Karpas-422 (cell line): ENCODE results near the gene MAP3K8. TPM values are rescaled to one million over a fixed set of nuclear protein-coding genes. Genes with fewer than 3 reads are reported as not detected.

Experiments used
- DNase-seq: peaks from one replicate; pipeline ENCODE4 v3.0.0-alpha.2; 2015
- H2AFZ ChIP-seq: fragments of 200-600 bp; sonication (generic); 2 replicates; pipeline ENCODE4 v1.6.1; 2014; ENCODE audit warnings: antibody characterized with exemption, low read length, mixed read lengths
- H3K27ac ChIP-seq: fragments of 200-600 bp; sonication (generic); 2 replicates; pipeline ENCODE4 v1.5.1; 2014; ENCODE audit warnings: mild to moderate bottlenecking, low read length, moderate library complexity
- H3K27me3 ChIP-seq: fragments of 200-600 bp; sonication (generic); 2 replicates; pipeline ENCODE4 v1.6.1; 2014; ENCODE audit warnings: low read length, mixed read lengths
- H3K36me3 ChIP-seq: fragments of 200-600 bp; sonication (generic); 2 replicates; pipeline ENCODE4 v1.6.1; 2014; ENCODE audit warnings: low read length, mixed read lengths; ENCODE audit not compliant: insufficient read depth
- H3K4me1 ChIP-seq: fragments of 200-600 bp; sonication (generic); 2 replicates; pipeline ENCODE4 v1.6.1; 2014; ENCODE audit warnings: mild to moderate bottlenecking, low read length, mixed read lengths
- H3K4me2 ChIP-seq: fragments of 200-600 bp; sonication (generic); 2 replicates; pipeline ENCODE4 v1.6.1; 2014; ENCODE audit warnings: low read length, low read depth, mild to moderate bottlenecking; ENCODE audit not compliant: poor library complexity, severe bottlenecking
- H3K4me3 ChIP-seq: fragments of 200-600 bp; sonication (generic); 2 replicates; pipeline ENCODE4 v1.5.1; 2014; ENCODE audit warnings: mild to moderate bottlenecking, antibody characterized with exemption, low read length, mixed read lengths
- H3K79me2 ChIP-seq: fragments of 200-600 bp; sonication (generic); 2 replicates; pipeline ENCODE4 v1.6.1; 2014; ENCODE audit warnings: mild to moderate bottlenecking, low read length, mixed read lengths
- H3K9ac ChIP-seq: fragments of 200-600 bp; sonication (generic); 2 replicates; pipeline ENCODE4 v1.6.0; 2014; ENCODE audit warnings: low read length
- H3K9me2 ChIP-seq: fragments of 200-600 bp; sonication (generic), shearing (Covaris generic); replicated peaks from 2 replicates; pipeline ENCODE4 v1.6.0; 2014; ENCODE audit warnings: mild to moderate bottlenecking, low read length, moderate library complexity; ENCODE audit not compliant: insufficient read depth
- H3K9me3 ChIP-seq: fragments of 300-700, 200-600 bp; sonication (generic); 2 replicates; pipeline ENCODE4 v1.6.1; 2014; ENCODE audit warnings: low read length, mixed read lengths
- H4K20me1 ChIP-seq: fragments of 200-600 bp; sonication (generic); 2 replicates; pipeline ENCODE4 v1.6.1; 2014; ENCODE audit warnings: mild to moderate bottlenecking, antibody characterized with exemption, low read length, low read depth; ENCODE audit not compliant: insufficient read depth
- total RNA-seq: library from RNA; depleted of rRNA; stranded (reverse); fragments of >200 nt; shearing (Covaris generic); gene quantifications from 2 replicates; pipeline ENCODE4 v1.2.3, GENCODE V29; 2014; ENCODE audit warnings: low replicate concordance

Gene MAP3K8
- total RNA-seq, 1 experiment from 2014 or later, result 69.8 TPM

GRCh38 chr10:30436191-30436611 is 2.2 kb downstream of the MAP3K8 start:
- Histone ChIP-seq H3K9me3 (no peaks in the 10 kb centered on the region), H3K4me3 (peak overlapping the region; percentile 92), H2AFZ (no peak overlapping the region), H3K79me2 (peaks cover 86% of the 10 kb centered on the region), H3K27ac (peak overlapping the region; percentile 97), H3K27me3 (no peaks in the 10 kb centered on the region), H3K9me2 (no peaks in the 10 kb centered on the region), H4K20me1 (peaks cover 32% of the 10 kb centered on the region), H3K4me1 (peaks cover 70% of the 10 kb centered on the region), H3K36me3 (peaks cover 56% of the 10 kb centered on the region), H3K4me2 (peak overlapping the region; percentile 96), H3K9ac (peak overlapping the region; percentile 98)
- DNase-seq, result peak; percentile 82

- H3K27me3 ChIP-seq, result no peaks in the 10 kb centered on the region
- no peaks in the 10 kb centered on the region for H3K9me3 ChIP-seq
- peak overlapping the region; percentile 97 for H3K27ac ChIP-seq
- peak overlapping the region; percentile 98 for H3K9ac ChIP-seq
- peaks cover 85% of the 10 kb centered on the region for H3K79me2 ChIP-seq
- DNase-seq, result no peak
- peaks cover 69% of the 10 kb centered on the region for H3K4me1 ChIP-seq
- H3K4me2 ChIP-seq, result peak overlapping the region; percentile 96
- peaks cover 35% of the 10 kb centered on the region for H4K20me1 ChIP-seq
- peaks cover 58% of the 10 kb centered on the region for H3K36me3 ChIP-seq
- no peaks in the 10 kb centered on the region for H3K9me2 ChIP-seq
- peak overlapping the region; percentile 92 for H3K4me3 ChIP-seq
- H2AFZ ChIP-seq, result no peak overlapping the region
Measured at GRCh38 chr10:30436671-30437030, 2.7 kb downstream of the MAP3K8 start.

- Histone ChIP-seq H3K27me3 (no peaks in the 10 kb centered on the region), H3K4me3 (peak overlapping the region; percentile 92), H3K4me1 (peaks cover 71% of the 10 kb centered on the region), H4K20me1 (peaks cover 40% of the 10 kb centered on the region), H3K36me3 (peaks cover 64% of the 10 kb centered on the region), H2AFZ (no peak overlapping the region), H3K4me2 (peak overlapping the region; percentile 96), H3K9me3 (no peaks in the 10 kb centered on the region), H3K27ac (peak overlapping the region; percentile 97), H3K9ac (peak overlapping the region; percentile 98), H3K9me2 (no peaks in the 10 kb centered on the region), H3K79me2 (peaks cover 89% of the 10 kb centered on the region)
- peak; percentile 79 for DNase-seq
Measured at GRCh38 chr10:30437031-30437841, 3.3 kb downstream of the MAP3K8 start.

- peaks cover 40% of the 10 kb centered on the region for H4K20me1 ChIP-seq
- peaks cover 95% of the 10 kb centered on the region for H3K79me2 ChIP-seq
- H3K27ac ChIP-seq, result peak overlapping the region; percentile 97
- no peak overlapping the region for H2AFZ ChIP-seq
- peaks cover 74% of the 10 kb centered on the region for H3K36me3 ChIP-seq
- H3K9me2 ChIP-seq, result no peaks in the 10 kb centered on the region
- peak overlapping the region; percentile 96 for H3K4me2 ChIP-seq
- H3K4me3 ChIP-seq, result peak overlapping the region; percentile 92
- H3K4me1 ChIP-seq, result peaks cover 76% of the 10 kb centered on the region
- DNase-seq, result peak; percentile 72
- H3K9me3 ChIP-seq, result no peaks in the 10 kb centered on the region
- no peaks in the 10 kb centered on the region for H3K27me3 ChIP-seq
- H3K9ac ChIP-seq, result peak overlapping the region; percentile 98
Measured at GRCh38 chr10:30438021-30438850, 4.3 kb downstream of the MAP3K8 start.

GRCh38 chr10:30439931-30440330 is 5.9 kb downstream of the MAP3K8 start:
- Histone ChIP-seq H3K79me2 (peaks cover 92% of the 10 kb centered on the region), H3K36me3 (peaks cover 71% of the 10 kb centered on the region), H3K4me3 (no peak overlapping the region), H2AFZ (no peak overlapping the region), H3K4me1 (peaks cover 92% of the 10 kb centered on the region), H3K9me3 (no peaks in the 10 kb centered on the region), H3K9ac (no peak overlapping the region), H3K27me3 (no peaks in the 10 kb centered on the region), H3K4me2 (peak overlapping the region; percentile 2), H3K9me2 (no peaks in the 10 kb centered on the region), H3K27ac (peak overlapping the region; percentile 97), H4K20me1 (peaks cover 40% of the 10 kb centered on the region)
- no peak for DNase-seq

- no peak for DNase-seq
- no peak overlapping the region for H2AFZ ChIP-seq
- H4K20me1 ChIP-seq, result peaks cover 33% of the 10 kb centered on the region
- H3K4me2 ChIP-seq, result no peak overlapping the region
- no peaks in the 10 kb centered on the region for H3K9me2 ChIP-seq
- H3K79me2 ChIP-seq, result peaks cover 80% of the 10 kb centered on the region
- peaks cover 57% of the 10 kb centered on the region for H3K36me3 ChIP-seq
- H3K27me3 ChIP-seq, result no peaks in the 10 kb centered on the region
- peak overlapping the region; percentile 11; the same call in 1 of the 2 replicates for H3K9ac ChIP-seq
- H3K9me3 ChIP-seq, result no peaks in the 10 kb centered on the region
- peaks cover 98% of the 10 kb centered on the region for H3K4me1 ChIP-seq
- peak overlapping the region; percentile 48 for H3K27ac ChIP-seq
- H3K4me3 ChIP-seq, result no peak overlapping the region
Measured at GRCh38 chr10:30442019-30442606, 8.1 kb downstream of the MAP3K8 start.

GRCh38 chr10:30443049-30443448 is 9.1 kb downstream of the MAP3K8 start:
- Histone ChIP-seq H2AFZ (no peak overlapping the region), H3K27me3 (no peaks in the 10 kb centered on the region), H3K4me2 (no peak overlapping the region), H3K9ac (no peak overlapping the region), H3K4me1 (peaks cover 98% of the 10 kb centered on the region), H3K9me3 (no peaks in the 10 kb centered on the region), H3K36me3 (peaks cover 52% of the 10 kb centered on the region), H4K20me1 (peaks cover 23% of the 10 kb centered on the region), H3K9me2 (no peaks in the 10 kb centered on the region), H3K79me2 (peaks cover 78% of the 10 kb centered on the region), H3K4me3 (no peak overlapping the region), H3K27ac (peak overlapping the region; percentile 48)
- DNase-seq, result no peak

GRCh38 chr10:30445711-30446110 is 11.7 kb downstream of the MAP3K8 start:
- Histone ChIP-seq H3K9ac (peak overlapping the region; percentile 23; the same call in 1 of the 2 replicates), H2AFZ (no peak overlapping the region), H3K9me2 (no peaks in the 10 kb centered on the region), H4K20me1 (peaks cover 9% of the 10 kb centered on the region), H3K27ac (peak overlapping the region; percentile 92), H3K79me2 (peaks cover 62% of the 10 kb centered on the region), H3K4me3 (no peak overlapping the region), H3K36me3 (peaks cover 50% of the 10 kb centered on the region), H3K27me3 (no peaks in the 10 kb centered on the region), H3K4me2 (peak overlapping the region; percentile 30), H3K9me3 (no peaks in the 10 kb centered on the region), H3K4me1 (peaks cover 73% of the 10 kb centered on the region)
- no peak for DNase-seq
